Measurements from ENCODE around the gene CHCHD3.

DNA sequence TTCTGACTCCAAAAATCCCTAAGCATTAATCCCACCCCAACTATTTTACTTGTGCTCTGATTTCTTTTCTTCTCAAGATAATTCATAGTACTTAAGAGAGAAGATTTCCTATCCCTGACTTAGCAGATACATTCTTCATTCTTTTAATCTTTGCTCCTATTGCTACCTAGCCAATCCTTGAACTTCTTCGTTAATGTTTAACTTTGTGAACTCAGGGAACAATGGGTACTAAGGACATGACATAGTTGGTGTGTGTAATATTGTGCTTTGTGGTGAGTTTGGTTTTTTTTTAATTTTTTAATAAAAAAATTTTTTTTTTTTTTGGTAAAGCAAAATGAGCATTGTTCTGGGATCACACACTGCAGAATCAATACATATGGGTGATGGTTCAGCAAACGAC, 166.2 kb downstream of the CHCHD3 start:
- TF ChIP-seq CEBPB (IDR thresholded peaks at IDR 0.05): no peak
- TF ChIP-seq, protein P1, sequence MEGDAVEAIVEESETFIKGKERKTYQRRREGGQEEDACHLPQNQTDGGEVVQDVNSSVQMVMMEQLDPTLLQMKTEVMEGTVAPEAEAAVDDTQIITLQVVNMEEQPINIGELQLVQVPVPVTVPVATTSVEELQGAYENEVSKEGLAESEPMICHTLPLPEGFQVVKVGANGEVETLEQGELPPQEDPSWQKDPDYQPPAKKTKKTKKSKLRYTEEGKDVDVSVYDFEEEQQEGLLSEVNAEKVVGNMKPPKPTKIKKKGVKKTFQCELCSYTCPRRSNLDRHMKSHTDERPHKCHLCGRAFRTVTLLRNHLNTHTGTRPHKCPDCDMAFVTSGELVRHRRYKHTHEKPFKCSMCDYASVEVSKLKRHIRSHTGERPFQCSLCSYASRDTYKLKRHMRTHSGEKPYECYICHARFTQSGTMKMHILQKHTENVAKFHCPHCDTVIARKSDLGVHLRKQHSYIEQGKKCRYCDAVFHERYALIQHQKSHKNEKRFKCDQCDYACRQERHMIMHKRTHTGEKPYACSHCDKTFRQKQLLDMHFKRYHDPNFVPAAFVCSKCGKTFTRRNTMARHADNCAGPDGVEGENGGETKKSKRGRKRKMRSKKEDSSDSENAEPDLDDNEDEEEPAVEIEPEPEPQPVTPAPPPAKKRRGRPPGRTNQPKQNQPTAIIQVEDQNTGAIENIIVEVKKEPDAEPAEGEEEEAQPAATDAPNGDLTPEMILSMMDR (IDR thresholded peaks at IDR 0.05): no peak
- no peak for TF ChIP-seq EP300 (IDR thresholded peaks at IDR 0.05)
- no peak for TF ChIP-seq MYC (IDR thresholded peaks at IDR 0.05; ENCODE audit: borderline replicate concordance, low read length)
- no peak for TF ChIP-seq MAFK (IDR thresholded peaks at IDR 0.05; ENCODE audit: partially characterized antibody)
- no peak for TF ChIP-seq FOXS1 (CRISPR knock-in tag; IDR thresholded peaks at IDR 0.05)
- no peak for TF ChIP-seq MAZ (IDR thresholded peaks at IDR 0.05; ENCODE audit: borderline replicate concordance, low read depth, low read length)
- TF ChIP-seq POLR2A (IDR thresholded peaks at IDR 0.05; ENCODE audit: low read length): no peak
- TF ChIP-seq, protein P2, sequence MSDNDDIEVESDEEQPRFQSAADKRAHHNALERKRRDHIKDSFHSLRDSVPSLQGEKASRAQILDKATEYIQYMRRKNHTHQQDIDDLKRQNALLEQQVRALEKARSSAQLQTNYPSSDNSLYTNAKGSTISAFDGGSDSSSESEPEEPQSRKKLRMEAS (IDR thresholded peaks at IDR 0.05): no peak
- no peak for TF ChIP-seq ZNF302 (CRISPR knock-in tag; IDR thresholded peaks at IDR 0.05)
- TF ChIP-seq CBX2 (IDR thresholded peaks at IDR 0.05; ENCODE audit: borderline replicate concordance, low read depth): no peak
- no peak for TF ChIP-seq CHD2 (IDR thresholded peaks at IDR 0.05; ENCODE audit: low read length, partially characterized antibody)
- TF ChIP-seq, protein P3, sequence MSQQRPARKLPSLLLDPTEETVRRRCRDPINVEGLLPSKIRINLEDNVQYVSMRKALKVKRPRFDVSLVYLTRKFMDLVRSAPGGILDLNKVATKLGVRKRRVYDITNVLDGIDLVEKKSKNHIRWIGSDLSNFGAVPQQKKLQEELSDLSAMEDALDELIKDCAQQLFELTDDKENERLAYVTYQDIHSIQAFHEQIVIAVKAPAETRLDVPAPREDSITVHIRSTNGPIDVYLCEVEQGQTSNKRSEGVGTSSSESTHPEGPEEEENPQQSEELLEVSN (IDR thresholded peaks at IDR 0.05; ENCODE audit: borderline replicate concordance, low read depth): no peak
- TF ChIP-seq, protein P4, sequence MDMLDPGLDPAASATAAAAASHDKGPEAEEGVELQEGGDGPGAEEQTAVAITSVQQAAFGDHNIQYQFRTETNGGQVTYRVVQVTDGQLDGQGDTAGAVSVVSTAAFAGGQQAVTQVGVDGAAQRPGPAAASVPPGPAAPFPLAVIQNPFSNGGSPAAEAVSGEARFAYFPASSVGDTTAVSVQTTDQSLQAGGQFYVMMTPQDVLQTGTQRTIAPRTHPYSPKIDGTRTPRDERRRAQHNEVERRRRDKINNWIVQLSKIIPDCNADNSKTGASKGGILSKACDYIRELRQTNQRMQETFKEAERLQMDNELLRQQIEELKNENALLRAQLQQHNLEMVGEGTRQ (IDR thresholded peaks at IDR 0.05): no peak
